WTC11 (cell line): ENCODE data around the gene RRP1. TPM values are rescaled to one million over a fixed set of nuclear protein-coding genes. Genes with fewer than 3 reads are reported as not detected.

Source experiments
- ATAC-seq: fragments of 200-7000 bp; cut with Tn5 transposase; 2 replicates; pipeline ENCODE4 v1.10.0; 2021; ENCODE audit warnings: mild to moderate bottlenecking, moderate library complexity
- CTCF ChIA-PET: fragments of 300-600 bp; sonication (Branson Sonifier 250); formaldehyde crosslinking; loops from one replicate; lab custom pipeline; 2021; ENCODE audit warnings: antibody characterized with exemption; lab: Charles Lee
- POLR2A ChIA-PET: fragments of 350-600 bp; sonication (Branson Sonifier 250); formaldehyde crosslinking; loops from one replicate; lab custom pipeline; 2021; ENCODE audit warnings: antibody characterized with exemption; lab: Charles Lee
- DNase-seq: peaks from one replicate; pipeline ENCODE4 v3.0.0; 2021; ENCODE audit warnings: low spot score
- H3K27ac Mint-ChIP-seq: 2 replicates; pipeline ENCODE4 v1.8.0; 2021; ENCODE audit warnings: mixed read lengths
- H3K27me3 Mint-ChIP-seq: 2 replicates; pipeline ENCODE4 v1.8.0; 2021; ENCODE audit warnings: low read depth, mild to moderate bottlenecking, moderate library complexity, mixed read lengths
- H3K36me3 Mint-ChIP-seq: 2 replicates; pipeline ENCODE4 v1.8.0; 2021; ENCODE audit warnings: mixed read lengths
- H3K4me1 Mint-ChIP-seq: 2 replicates; pipeline ENCODE4 v1.8.0; 2022; ENCODE audit warnings: mixed read lengths
- H3K4me3 Mint-ChIP-seq: 2 replicates; pipeline ENCODE4 v1.8.0; 2021; ENCODE audit warnings: mild to moderate bottlenecking, moderate library complexity, mixed read lengths
- H3K9me3 Mint-ChIP-seq: 2 replicates; pipeline ENCODE4 v1.8.0; 2021; ENCODE audit warnings: mixed read lengths
- ATF1 ChIP-seq: sonication (generic); formaldehyde crosslinking; IDR thresholded peaks from 2 replicates; pipeline ENCODE4 v1.8.1; 2023; ENCODE audit warnings: mild to moderate bottlenecking, moderate library complexity, missing genetic modification reagents
- CREB1 ChIP-seq: sonication (generic); formaldehyde crosslinking; IDR thresholded peaks from 2 replicates; pipeline ENCODE4 v1.8.0; 2023; ENCODE audit warnings: mild to moderate bottlenecking, missing genetic modification reagents
- ELF4 ChIP-seq: sonication (generic); formaldehyde crosslinking; IDR thresholded peaks from 2 replicates; pipeline ENCODE4 v1.8.1; 2022; ENCODE audit warnings: low read depth, mild to moderate bottlenecking, moderate library complexity, missing genetic modification reagents
- JUN ChIP-seq: sonication (generic); formaldehyde crosslinking; IDR thresholded peaks from 2 replicates; pipeline ENCODE4 v1.8.0; 2023; ENCODE audit warnings: mild to moderate bottlenecking, missing genetic modification reagents
- MXD4 ChIP-seq: fragments of 250-450 bp; sonication (Bioruptor Pico); IDR thresholded peaks from 2 replicates; pipeline ENCODE4 v1.8.0; 2021; ENCODE audit warnings: mild to moderate bottlenecking, moderate library complexity, borderline replicate concordance
- NFYB ChIP-seq: sonication (generic); formaldehyde crosslinking; conservative IDR thresholded peaks from 2 replicates; pipeline ENCODE4 v1.8.0; 2022; ENCODE audit warnings: low read depth, missing genetic modification reagents
- OVOL2 ChIP-seq: fragments of 250-450 bp; sonication (Bioruptor Pico); IDR thresholded peaks from 2 replicates; pipeline ENCODE4 v1.9.0; 2021; ENCODE audit warnings: mild to moderate bottlenecking, borderline replicate concordance
- RELA ChIP-seq: sonication (generic); formaldehyde crosslinking; IDR thresholded peaks from 2 replicates; pipeline ENCODE4 v1.8.1; 2022; ENCODE audit warnings: missing genetic modification reagents, mild to moderate bottlenecking, borderline replicate concordance
- SMAD3 ChIP-seq: sonication (generic); formaldehyde crosslinking; IDR thresholded peaks from 2 replicates; pipeline ENCODE4 v1.8.0; 2022; ENCODE audit warnings: missing genetic modification reagents, mild to moderate bottlenecking, borderline replicate concordance
- SMAD4 ChIP-seq: sonication (generic); formaldehyde crosslinking; IDR thresholded peaks from 2 replicates; pipeline ENCODE4 v1.8.0; 2022; ENCODE audit warnings: mild to moderate bottlenecking, missing genetic modification reagents
- SOX15 ChIP-seq: fragments of 250-450 bp; sonication (Bioruptor Pico); IDR thresholded peaks from 2 replicates; pipeline ENCODE4 v1.9.0; 2021; ENCODE audit warnings: mild to moderate bottlenecking
- TEAD4 ChIP-seq: sonication (generic); formaldehyde crosslinking; IDR thresholded peaks from 2 replicates; pipeline ENCODE4 v1.8.0; 2022; ENCODE audit warnings: mild to moderate bottlenecking, missing genetic modification reagents
- ZNF121 ChIP-seq: sonication (generic); formaldehyde crosslinking; IDR thresholded peaks from 2 replicates; pipeline ENCODE4 v1.8.0; 2023; ENCODE audit warnings: missing genetic modification reagents
- ZNF219 ChIP-seq: sonication (generic); formaldehyde crosslinking; IDR thresholded peaks from 2 replicates; pipeline ENCODE4 v1.8.0; 2023; ENCODE audit warnings: missing genetic modification reagents, mild to moderate bottlenecking, borderline replicate concordance
- ZNF263 ChIP-seq: sonication (generic); formaldehyde crosslinking; IDR thresholded peaks from 2 replicates; pipeline ENCODE4 v1.8.1; 2022; ENCODE audit warnings: low read depth, mild to moderate bottlenecking, moderate library complexity, missing genetic modification reagents
- ZNF416 ChIP-seq: fragments of 250-450 bp; sonication (Bioruptor Pico); IDR thresholded peaks from 2 replicates; pipeline ENCODE4 v1.9.0; 2021; ENCODE audit warnings: mild to moderate bottlenecking, inconsistent platforms
- total RNA-seq: library from RNA; stranded (reverse); gene quantifications from 3 replicates; pipeline ENCODE4 v1.2.3, GENCODE V29; 2021
- TF ChIP-seq, protein P1 (sequence below): sonication (generic); formaldehyde crosslinking; conservative IDR thresholded peaks from 2 replicates; pipeline ENCODE4 v1.8.1; 2023; ENCODE audit warnings: mild to moderate bottlenecking, low read depth, missing genetic modification reagents, moderate library complexity
- TF ChIP-seq, protein P2 (sequence below): fragments of 250-450 bp; sonication (Bioruptor Pico); conservative IDR thresholded peaks from 2 replicates; pipeline ENCODE4 v1.9.0; 2021; ENCODE audit warnings: mild to moderate bottlenecking
- TF ChIP-seq, protein P3 (sequence below): sonication (generic); formaldehyde crosslinking; IDR thresholded peaks from 2 replicates; pipeline ENCODE4 v1.8.1; 2023; ENCODE audit warnings: mild to moderate bottlenecking, missing genetic modification reagents, moderate library complexity
- TF ChIP-seq, protein P4 (sequence below): sonication (generic); formaldehyde crosslinking; IDR thresholded peaks from 2 replicates; pipeline ENCODE4 v1.8.1; 2022; ENCODE audit warnings: low read depth, missing genetic modification reagents, borderline replicate concordance
- TF ChIP-seq, protein P5 (sequence below): sonication (generic); formaldehyde crosslinking; IDR thresholded peaks from 2 replicates; pipeline ENCODE4 v1.8.0; 2023; ENCODE audit warnings: missing genetic modification reagents
- TF ChIP-seq, protein P6 (sequence below): sonication (generic); formaldehyde crosslinking; IDR thresholded peaks from 2 replicates; pipeline ENCODE4 v1.8.1; 2023; ENCODE audit warnings: mild to moderate bottlenecking, missing genetic modification reagents
- TF ChIP-seq, protein P7 (sequence below): sonication (generic); formaldehyde crosslinking; IDR thresholded peaks from 2 replicates; pipeline ENCODE4 v1.8.1; 2023; ENCODE audit warnings: mild to moderate bottlenecking, missing genetic modification reagents, moderate library complexity

RRP1 gene
- total RNA-seq, 1 experiment from 2014 or later: 53.0 TPM

DNA sequence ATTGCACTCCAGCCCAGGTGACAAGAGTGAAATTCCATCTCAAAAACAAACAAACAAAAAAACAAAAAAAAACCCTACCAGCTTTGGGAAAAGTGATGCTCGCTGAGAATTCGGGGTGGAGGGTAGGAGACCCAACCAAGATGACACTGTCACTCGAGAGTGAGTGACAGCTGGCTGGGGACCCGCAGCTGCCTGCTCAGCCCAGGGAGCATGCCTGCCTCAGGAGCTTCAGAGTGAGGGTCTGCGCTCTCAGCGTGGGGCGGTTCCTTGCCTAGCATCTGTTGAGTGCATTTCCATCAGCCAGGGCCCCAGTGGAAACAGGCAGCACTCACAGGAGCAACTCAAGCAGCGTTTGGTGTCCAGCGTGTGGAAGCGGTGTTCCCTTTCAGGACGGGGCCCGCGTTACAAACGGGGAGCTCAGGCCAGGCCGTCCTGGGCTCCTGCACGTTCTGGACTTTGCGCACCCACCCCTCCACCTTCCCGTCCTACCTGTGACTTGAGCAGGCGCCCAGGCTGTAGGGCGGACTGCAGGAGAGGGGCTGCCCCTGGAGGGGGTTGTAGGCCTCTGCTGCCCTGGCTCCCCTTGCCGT is 19.2 kb upstream of the RRP1 start:
- ATAC-seq (no peak), DNase-seq (no peak)
- TF ChIP-seq, protein P1, sequence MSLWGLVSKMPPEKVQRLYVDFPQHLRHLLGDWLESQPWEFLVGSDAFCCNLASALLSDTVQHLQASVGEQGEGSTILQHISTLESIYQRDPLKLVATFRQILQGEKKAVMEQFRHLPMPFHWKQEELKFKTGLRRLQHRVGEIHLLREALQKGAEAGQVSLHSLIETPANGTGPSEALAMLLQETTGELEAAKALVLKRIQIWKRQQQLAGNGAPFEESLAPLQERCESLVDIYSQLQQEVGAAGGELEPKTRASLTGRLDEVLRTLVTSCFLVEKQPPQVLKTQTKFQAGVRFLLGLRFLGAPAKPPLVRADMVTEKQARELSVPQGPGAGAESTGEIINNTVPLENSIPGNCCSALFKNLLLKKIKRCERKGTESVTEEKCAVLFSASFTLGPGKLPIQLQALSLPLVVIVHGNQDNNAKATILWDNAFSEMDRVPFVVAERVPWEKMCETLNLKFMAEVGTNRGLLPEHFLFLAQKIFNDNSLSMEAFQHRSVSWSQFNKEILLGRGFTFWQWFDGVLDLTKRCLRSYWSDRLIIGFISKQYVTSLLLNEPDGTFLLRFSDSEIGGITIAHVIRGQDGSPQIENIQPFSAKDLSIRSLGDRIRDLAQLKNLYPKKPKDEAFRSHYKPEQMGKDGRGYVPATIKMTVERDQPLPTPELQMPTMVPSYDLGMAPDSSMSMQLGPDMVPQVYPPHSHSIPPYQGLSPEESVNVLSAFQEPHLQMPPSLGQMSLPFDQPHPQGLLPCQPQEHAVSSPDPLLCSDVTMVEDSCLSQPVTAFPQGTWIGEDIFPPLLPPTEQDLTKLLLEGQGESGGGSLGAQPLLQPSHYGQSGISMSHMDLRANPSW (CRISPR knock-in tag): no peak
- TF ChIP-seq ZNF416 (CRISPR knock-in tag) (no peak), SMAD3 (CRISPR knock-in tag) (no peak), ZNF121 (CRISPR knock-in tag) (no peak), RELA (CRISPR knock-in tag) (no peak), NFYB (CRISPR knock-in tag) (no peak), JUN (CRISPR knock-in tag) (no peak), SOX15 (CRISPR knock-in tag) (no peak), ZNF263 (CRISPR knock-in tag) (no peak), SMAD4 (CRISPR knock-in tag) (no peak), MXD4 (CRISPR knock-in tag) (no peak), ZNF219 (CRISPR knock-in tag) (no peak), ATF1 (no peak), CREB1 (CRISPR knock-in tag) (no peak)
- TF ChIP-seq, protein P2, sequence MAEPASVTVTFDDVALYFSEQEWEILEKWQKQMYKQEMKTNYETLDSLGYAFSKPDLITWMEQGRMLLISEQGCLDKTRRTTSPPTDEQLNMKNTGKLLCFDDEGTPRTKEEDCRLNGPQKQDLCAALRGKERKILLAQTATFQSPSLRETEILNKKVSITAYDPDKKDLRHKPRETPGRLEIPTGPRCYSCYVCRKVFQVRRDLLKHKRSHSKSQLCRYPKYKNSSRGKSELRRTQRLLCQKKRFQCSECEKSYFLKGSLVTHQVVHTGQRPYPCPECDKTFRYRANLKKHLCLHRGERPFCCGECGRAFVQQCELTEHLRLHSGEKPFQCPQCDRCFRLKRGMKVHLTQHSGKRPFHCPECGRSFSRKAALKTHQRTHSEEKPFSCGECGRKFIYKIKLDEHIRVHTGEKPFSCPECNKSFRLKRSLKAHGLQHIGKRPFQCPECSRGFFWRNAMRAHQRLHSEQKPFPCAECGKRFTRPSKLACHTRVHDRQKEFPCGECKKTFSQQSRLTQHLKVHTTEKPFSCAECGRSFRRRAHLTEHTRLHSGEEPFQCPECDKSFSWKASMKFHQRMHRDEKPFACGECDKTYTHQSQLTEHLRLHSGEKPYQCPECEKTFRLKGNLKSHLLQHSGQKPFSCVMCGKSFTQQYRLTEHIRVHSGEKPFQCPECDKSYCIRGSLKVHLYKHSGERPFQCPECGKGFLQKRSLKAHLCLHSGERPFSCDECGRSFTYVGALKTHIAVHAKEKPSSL (CRISPR knock-in tag): no peak
- TF ChIP-seq, protein P3, sequence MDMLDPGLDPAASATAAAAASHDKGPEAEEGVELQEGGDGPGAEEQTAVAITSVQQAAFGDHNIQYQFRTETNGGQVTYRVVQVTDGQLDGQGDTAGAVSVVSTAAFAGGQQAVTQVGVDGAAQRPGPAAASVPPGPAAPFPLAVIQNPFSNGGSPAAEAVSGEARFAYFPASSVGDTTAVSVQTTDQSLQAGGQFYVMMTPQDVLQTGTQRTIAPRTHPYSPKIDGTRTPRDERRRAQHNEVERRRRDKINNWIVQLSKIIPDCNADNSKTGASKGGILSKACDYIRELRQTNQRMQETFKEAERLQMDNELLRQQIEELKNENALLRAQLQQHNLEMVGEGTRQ (CRISPR knock-in tag): no peak
- TF ChIP-seq, protein P4, sequence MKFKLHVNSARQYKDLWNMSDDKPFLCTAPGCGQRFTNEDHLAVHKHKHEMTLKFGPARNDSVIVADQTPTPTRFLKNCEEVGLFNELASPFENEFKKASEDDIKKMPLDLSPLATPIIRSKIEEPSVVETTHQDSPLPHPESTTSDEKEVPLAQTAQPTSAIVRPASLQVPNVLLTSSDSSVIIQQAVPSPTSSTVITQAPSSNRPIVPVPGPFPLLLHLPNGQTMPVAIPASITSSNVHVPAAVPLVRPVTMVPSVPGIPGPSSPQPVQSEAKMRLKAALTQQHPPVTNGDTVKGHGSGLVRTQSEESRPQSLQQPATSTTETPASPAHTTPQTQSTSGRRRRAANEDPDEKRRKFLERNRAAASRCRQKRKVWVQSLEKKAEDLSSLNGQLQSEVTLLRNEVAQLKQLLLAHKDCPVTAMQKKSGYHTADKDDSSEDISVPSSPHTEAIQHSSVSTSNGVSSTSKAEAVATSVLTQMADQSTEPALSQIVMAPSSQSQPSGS (CRISPR knock-in tag): no peak
- H3K27ac Mint-ChIP-seq: no peak overlapping the region
- no peaks in the 10 kb centered on the region; the same call in 1 of the 2 replicates for H3K27me3 Mint-ChIP-seq
- ChIA-PET POLR2A (no interaction called here), CTCF (interaction anchor here (1.0 to 3.9 kb wide), 2 partner anchors 42 kb away, joined by 3 to 29 read pairs; no protein-coding TSS in a partner anchor)
- peaks cover 11% of the 10 kb centered on the region for H3K36me3 Mint-ChIP-seq
- H3K4me1 Mint-ChIP-seq: peaks cover 59% of the 10 kb centered on the region
- H3K9me3 Mint-ChIP-seq: no peaks in the 10 kb centered on the region
- H3K4me3 Mint-ChIP-seq: no peak overlapping the region

DNA sequence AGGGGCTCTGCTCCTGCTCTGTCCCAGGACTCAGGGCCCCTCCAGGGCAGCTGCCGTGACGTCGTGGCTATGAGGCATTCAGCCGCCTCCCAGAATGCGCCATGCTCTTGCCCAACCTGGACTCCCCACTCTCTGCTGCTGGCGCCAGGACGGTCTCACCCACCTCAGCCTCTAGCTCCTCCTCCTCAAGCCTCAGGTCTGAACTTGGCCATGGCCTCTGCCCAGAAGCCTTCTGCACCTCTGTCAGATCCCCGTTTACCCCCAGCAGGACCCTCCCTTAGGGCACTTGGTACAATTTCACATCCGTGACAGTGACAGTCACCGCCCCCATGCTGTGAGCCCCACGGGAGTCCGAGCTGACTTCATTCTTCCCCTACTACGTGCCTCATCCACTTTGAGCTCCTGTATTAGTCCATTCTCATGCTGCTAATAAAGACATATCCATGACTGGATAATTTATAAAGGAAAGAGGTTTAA is 18.1 kb upstream of the RRP1 start:
- ChIA-PET CTCF (interaction anchor here (1.0 to 4.3 kb wide), 2 partner anchors 18 to 43 kb away, joined by 3 to 20 read pairs; partner anchors contain the start of gene RRP1), POLR2A (no interaction called here)
- Mint-ChIP-seq H3K27ac (peak overlapping the region; percentile 40), H3K4me3 (no peak overlapping the region), H3K9me3 (no peaks in the 10 kb centered on the region), H3K36me3 (peaks cover 13% of the 10 kb centered on the region), H3K4me1 (peaks cover 64% of the 10 kb centered on the region), H3K27me3 (peaks cover 2% of the 10 kb centered on the region; the same call in 1 of the 2 replicates)
- no peak for ATAC-seq
- no peak for DNase-seq
- TF ChIP-seq TEAD4 (CRISPR knock-in tag): no peak
- TF ChIP-seq ZNF416 (CRISPR knock-in tag): no peak
- no peak for TF ChIP-seq OVOL2 (CRISPR knock-in tag)
- no peak for TF ChIP-seq CREB1 (CRISPR knock-in tag)
- no peak for TF ChIP-seq ELF4 (CRISPR knock-in tag)
- TF ChIP-seq, protein P5, sequence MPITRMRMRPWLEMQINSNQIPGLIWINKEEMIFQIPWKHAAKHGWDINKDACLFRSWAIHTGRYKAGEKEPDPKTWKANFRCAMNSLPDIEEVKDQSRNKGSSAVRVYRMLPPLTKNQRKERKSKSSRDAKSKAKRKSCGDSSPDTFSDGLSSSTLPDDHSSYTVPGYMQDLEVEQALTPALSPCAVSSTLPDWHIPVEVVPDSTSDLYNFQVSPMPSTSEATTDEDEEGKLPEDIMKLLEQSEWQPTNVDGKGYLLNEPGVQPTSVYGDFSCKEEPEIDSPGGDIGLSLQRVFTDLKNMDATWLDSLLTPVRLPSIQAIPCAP (CRISPR knock-in tag): no peak
- TF ChIP-seq, protein P6, sequence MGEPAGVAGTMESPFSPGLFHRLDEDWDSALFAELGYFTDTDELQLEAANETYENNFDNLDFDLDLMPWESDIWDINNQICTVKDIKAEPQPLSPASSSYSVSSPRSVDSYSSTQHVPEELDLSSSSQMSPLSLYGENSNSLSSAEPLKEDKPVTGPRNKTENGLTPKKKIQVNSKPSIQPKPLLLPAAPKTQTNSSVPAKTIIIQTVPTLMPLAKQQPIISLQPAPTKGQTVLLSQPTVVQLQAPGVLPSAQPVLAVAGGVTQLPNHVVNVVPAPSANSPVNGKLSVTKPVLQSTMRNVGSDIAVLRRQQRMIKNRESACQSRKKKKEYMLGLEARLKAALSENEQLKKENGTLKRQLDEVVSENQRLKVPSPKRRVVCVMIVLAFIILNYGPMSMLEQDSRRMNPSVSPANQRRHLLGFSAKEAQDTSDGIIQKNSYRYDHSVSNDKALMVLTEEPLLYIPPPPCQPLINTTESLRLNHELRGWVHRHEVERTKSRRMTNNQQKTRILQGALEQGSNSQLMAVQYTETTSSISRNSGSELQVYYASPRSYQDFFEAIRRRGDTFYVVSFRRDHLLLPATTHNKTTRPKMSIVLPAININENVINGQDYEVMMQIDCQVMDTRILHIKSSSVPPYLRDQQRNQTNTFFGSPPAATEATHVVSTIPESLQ (CRISPR knock-in tag): no peak
- TF ChIP-seq, protein P7, sequence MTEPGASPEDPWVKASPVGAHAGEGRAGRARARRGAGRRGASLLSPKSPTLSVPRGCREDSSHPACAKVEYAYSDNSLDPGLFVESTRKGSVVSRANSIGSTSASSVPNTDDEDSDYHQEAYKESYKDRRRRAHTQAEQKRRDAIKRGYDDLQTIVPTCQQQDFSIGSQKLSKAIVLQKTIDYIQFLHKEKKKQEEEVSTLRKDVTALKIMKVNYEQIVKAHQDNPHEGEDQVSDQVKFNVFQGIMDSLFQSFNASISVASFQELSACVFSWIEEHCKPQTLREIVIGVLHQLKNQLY (CRISPR knock-in tag): no peak
